Fibroblast of pulmonary artery (primary cell): ENCODE measurements around the gene CDH23.

Experiments used
- DNase-seq: peaks from one replicate; pipeline ENCODE4 v3.0.0-alpha.2; 2010; ENCODE audit warnings: low read depth
- H3K4me3 ChIP-seq: replicated peaks from 2 replicates; pipeline ENCODE4 v1.5.1; 2011; ENCODE audit warnings: low read depth, mild to moderate bottlenecking, control low read depth, low read length, moderate library complexity
- TF ChIP-seq, protein P1 (sequence below): IDR thresholded peaks from 2 replicates; pipeline ENCODE4 v1.5.1; 2011; ENCODE audit warnings: mild to moderate bottlenecking, control low read depth, low read length, inconsistent platforms; ENCODE audit errors: missing control alignments

Gene CDH23

DNA sequence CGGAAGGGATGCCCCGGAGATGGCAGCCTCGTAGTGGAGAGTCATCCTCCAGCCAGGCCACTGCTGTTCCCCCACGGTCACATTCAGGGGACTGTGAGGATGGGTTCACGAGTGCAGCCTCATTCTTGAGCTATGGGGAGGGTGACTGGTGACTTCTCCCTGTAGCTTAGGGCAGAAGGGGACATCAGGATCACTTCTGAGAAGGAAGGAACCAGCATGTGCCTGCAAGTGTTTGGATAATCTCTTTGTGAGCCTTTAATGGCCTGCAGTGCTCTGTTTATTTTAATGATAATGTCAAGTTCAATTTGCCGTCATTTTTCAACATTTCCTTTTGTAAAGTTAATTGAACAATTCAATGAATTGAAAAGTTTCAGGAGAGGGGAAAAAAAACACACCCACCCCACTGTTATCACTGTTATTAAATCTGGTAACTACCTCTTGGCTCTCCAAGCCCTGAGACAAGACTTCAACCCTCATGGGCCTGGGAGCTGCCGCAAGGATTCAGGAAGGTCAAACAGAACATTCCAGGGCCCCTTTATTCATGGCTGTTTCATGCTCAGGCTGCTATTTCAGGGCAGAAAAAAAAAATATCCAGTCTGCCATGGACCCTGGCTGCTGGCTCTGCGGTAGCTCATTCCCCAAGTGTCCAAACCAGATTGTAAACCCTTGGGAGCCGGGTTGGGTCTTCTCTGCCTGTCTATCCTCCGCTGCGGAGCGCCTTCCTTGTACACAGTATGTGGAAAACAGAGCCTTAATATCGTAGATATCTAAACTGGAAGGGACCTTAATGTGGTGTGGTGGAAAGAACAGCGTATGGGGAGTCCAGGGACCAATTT, 100.4 kb downstream of the CDH23 start:
- H3K4me3 ChIP-seq, result no peak overlapping the region
- no peak for DNase-seq
- TF ChIP-seq, protein P1, sequence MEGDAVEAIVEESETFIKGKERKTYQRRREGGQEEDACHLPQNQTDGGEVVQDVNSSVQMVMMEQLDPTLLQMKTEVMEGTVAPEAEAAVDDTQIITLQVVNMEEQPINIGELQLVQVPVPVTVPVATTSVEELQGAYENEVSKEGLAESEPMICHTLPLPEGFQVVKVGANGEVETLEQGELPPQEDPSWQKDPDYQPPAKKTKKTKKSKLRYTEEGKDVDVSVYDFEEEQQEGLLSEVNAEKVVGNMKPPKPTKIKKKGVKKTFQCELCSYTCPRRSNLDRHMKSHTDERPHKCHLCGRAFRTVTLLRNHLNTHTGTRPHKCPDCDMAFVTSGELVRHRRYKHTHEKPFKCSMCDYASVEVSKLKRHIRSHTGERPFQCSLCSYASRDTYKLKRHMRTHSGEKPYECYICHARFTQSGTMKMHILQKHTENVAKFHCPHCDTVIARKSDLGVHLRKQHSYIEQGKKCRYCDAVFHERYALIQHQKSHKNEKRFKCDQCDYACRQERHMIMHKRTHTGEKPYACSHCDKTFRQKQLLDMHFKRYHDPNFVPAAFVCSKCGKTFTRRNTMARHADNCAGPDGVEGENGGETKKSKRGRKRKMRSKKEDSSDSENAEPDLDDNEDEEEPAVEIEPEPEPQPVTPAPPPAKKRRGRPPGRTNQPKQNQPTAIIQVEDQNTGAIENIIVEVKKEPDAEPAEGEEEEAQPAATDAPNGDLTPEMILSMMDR, result no peak

GRCh38 chr10:71497763-71498326, 101.1 kb downstream of the CDH23 start:
- H3K4me3 ChIP-seq, result no peak overlapping the region
- DNase-seq, result no peak
- TF ChIP-seq, protein P1, result no peak

GRCh38 chr10:71501402-71501801, 104.7 kb downstream of the CDH23 start:
- no peak overlapping the region for H3K4me3 ChIP-seq
- TF ChIP-seq, protein P1, result no peak
- DNase-seq, result no peak

DNA sequence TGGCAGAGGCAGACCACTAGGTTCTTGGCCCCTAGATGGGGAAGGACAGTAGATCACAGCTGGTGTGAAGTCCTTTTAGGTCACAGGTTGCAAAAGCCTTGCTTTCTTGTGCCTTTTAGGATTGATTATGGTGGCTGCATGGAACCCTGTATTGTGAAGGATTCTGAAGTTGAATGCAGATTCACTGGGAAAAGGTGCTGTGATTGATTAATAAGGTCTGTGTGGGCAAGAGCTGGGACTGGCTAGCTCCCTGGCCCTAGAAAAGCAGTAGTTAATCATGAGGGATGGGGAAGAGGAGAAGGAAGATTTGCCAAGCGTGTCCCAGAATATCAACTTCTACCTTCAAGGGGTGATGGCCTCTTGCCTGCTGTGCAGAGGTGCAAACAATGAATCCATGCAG, 105.5 kb downstream of the CDH23 start:
- TF ChIP-seq, protein P1, result no peak

GRCh38 chr10:71502851-71503250, 106.1 kb downstream of the CDH23 start:
- no peak overlapping the region for H3K4me3 ChIP-seq
- DNase-seq, result no peak
- TF ChIP-seq, protein P1, result no peak

More for the DNA sequence above, 105.5 kb downstream of the CDH23 start:
- no peak for DNase-seq
- H3K4me3 ChIP-seq, result no peak overlapping the region

DNA sequence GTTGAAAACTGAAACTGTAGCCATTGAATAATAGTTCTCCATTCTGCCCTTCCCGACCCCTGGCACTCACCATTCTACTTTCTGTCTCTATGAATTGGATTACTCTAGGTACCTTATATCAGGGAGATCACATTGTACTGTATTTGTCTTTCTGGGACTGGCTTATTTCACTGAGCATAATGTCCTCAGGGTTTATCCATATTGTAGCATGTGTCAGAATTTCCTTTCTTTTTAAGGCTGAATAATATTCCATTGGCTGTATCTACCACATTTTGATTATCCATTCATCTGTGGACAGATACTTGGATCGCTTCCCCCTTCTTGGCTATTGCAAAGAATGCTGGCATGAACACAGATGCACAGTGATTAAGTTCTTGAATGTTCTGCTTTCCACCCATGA, 107.4 kb downstream of the CDH23 start:
- no peak for DNase-seq
- H3K4me3 ChIP-seq, result no peak overlapping the region
- TF ChIP-seq, protein P1, result no peak
